CD1c-positive myeloid dendritic cell (primary cell): ENCODE measurements around the gene MOK.
"Not testable (repeated sequence)": the region's sequence is repeated elsewhere in the genome, so short reads cannot be mapped to it uniquely, and the experiment has no call there.

Source experiments
- DNase-seq: peaks from one replicate; pipeline ENCODE4 v3.0.0-alpha.2; 2016; ENCODE audit errors: extremely low spot score

Gene MOK

GRCh38 chr14:102248121-102248520 lies 56.8 kb downstream of the MOK start:
- DNase-seq: no peak

GRCh38 chr14:102246071-102246470 lies 58.9 kb downstream of the MOK start:
- no peak for DNase-seq

DNA sequence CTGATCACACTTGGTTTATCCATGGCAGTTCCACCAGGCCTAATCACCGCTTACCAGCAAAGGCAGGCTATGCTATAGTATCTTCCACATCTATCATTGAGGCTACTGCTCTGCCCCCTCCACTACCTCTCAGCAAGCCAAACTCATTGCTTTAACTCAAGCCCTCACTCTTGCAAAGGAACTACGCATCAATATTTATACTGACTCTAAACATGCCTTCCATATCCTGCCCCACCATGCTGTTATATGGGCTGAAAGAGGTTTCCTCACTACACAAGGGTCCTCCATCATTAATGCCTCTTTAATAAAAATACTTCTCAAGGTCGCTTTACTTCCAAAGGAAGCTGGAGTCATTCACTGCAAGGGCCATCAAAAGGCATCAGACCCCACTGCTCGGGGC lies 61.2 kb downstream of the MOK start:
- DNase-seq: not testable (repeated sequence)

DNA sequence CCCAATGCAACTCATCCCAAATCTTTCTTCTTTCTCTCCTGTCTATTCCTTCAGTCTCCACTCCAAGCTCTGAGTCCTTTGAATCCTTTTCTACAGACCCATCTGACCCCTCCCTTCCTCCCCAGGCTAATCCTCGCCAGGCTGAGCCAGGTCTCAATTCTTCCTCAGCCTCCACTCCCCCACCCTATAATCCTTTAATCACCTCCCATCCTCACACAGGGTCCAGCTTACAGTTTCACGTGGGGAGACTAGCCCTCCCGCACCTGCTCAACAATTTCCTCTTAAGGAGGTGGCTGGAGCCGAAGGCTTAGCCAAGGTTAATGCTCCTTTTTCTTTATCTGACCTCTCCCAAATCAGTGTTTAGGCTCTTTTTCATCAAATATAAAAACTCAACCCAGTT lies 63.8 kb downstream of the MOK start:
- no peak for DNase-seq

GRCh38 chr14:102240481-102240880 lies 64.5 kb downstream of the MOK start:
- not testable (repeated sequence) for DNase-seq

DNA sequence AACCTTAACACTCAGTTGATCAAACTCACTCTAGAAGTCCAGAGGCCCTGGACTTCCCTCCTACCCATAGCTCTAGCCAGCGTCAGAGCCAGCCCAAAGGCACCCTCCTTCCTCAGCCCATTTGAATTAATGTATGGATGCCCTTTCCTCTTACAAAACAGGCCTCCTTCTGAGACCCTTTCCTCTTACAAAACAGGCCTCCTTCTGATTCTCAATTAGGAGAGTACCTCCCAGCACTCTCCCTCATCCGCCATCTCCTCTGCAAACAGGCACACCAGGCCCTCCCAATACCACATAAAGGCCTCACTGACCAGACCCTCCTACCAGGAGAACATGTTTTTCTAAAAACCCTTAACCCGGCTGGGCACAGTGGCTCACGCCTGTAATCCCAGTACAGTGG lies 65.7 kb downstream of the MOK start:
- no peak for DNase-seq

DNA sequence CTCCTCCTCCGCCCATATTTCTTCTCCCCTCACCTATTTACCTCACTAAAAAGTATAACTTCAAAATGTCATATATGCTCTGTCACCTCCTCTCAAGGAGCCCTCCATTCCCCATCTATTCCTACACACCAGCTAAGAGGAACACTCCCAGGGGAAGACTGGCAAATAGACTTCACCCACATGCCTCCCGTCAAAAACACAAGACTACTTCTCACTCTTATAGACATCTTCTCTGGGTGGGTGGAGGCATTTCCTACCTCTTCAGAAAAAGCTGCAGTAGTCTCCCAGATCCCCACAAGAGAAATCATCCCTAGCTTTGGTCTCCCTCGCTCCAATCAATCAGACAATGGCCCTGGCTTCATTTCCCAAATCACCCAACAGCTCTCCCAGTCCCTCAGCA lies 66.2 kb downstream of the MOK start:
- DNase-seq: no peak

GRCh38 chr14:102238131-102238530 lies 66.8 kb downstream of the MOK start:
- no peak for DNase-seq

DNA sequence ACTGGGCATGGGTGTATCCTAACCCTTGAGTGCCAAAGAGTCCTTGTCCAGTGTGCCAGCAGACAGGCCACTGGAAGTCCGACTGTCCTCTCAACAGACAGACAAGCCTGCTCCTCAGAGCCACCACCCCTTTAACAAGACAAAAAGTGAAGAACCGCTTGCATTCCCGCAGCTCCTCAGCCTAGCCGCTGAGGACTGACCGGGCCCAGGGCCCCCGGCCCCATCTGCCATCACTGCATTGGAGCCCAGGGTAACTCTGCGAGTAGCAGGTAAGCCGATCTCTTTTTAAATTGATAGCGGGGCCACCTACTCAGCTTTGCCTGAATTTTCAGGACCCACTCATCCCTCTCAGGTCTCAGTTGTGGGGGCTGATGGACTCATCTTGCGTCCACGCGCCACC lies 68.9 kb downstream of the MOK start:
- DNase-seq: no peak

GRCh38 chr14:102235275-102235897 lies 69.6 kb downstream of the MOK start:
- DNase-seq: peak; percentile 64

DNA sequence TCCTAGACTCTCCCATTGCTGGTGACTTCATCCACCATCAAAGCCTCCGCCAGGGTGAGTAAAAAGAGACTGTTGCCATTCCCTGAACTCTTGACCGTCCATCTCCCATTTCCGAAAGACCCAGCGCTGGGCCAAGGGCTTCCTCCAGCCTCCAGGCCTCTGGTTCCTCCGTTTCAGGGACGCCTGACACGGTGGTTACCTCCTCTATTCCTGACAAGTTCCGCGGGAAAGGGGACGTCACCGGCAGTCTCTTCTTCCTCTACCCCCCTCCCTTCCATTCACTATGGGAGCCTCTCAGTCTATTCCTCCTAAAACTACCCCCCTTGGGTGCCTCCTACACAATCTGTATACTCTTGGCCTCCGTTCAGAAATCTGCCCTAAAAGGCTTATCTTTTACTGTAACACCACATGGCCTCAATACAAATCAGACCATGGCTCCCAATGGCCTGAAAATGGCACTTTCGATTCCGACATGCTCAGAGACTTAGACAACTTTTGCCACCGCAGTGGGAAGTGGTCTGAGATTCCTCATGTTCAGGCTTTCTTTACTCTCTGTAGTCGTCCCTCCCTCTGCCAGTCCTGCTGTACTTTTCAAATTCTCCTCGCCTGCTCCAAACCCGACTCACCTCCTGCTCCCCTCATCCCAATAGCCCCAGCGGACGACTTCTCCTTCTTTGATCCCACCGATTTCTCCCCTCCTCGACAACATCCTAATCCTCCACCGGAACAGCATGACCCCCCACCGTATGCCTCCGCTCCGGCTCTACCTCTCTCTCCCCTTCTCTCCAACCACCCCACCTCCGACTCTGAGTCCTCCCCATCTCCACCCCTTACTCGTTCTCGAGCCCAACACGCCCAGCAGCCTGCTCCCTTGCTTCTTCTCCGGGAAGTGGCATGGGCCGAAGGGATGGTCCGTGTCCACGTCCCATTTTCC lies 70.4 kb downstream of the MOK start:
- DNase-seq: no peak

DNA sequence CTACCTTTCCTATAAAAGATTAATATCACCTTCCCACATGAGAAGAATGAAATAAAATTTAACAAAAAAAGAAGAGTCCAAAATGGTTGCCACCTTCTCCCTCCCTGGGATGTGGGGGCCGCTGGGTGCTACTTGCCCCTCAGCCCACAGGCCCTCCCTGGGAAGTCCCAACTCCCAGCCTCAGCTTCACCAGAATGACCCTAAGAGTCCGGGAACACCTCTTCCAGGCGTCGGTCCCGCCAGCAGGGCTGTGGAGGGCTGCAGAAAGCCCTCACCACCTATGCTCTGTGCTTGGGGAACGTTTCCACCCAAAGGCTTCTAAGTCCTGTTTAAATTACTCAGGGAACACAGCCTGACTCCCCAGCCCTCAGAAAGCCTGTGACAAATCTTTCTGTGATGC lies 71.9 kb downstream of the MOK start:
- DNase-seq: no peak

DNA sequence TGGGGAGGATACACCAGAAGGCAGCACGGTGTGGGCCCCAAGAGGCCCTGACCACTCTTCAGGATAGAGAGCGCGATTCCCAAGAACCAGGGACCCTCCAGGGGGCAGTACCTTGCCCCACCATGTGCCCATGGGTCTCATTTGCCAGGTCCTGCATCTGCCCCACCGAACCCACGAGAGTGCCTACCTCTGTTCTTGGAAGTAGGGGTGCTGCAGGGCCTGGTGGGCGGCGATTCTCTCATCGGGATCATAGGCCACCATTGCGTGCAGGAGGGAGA lies 72.7 kb downstream of the MOK start:
- no peak for DNase-seq

DNA sequence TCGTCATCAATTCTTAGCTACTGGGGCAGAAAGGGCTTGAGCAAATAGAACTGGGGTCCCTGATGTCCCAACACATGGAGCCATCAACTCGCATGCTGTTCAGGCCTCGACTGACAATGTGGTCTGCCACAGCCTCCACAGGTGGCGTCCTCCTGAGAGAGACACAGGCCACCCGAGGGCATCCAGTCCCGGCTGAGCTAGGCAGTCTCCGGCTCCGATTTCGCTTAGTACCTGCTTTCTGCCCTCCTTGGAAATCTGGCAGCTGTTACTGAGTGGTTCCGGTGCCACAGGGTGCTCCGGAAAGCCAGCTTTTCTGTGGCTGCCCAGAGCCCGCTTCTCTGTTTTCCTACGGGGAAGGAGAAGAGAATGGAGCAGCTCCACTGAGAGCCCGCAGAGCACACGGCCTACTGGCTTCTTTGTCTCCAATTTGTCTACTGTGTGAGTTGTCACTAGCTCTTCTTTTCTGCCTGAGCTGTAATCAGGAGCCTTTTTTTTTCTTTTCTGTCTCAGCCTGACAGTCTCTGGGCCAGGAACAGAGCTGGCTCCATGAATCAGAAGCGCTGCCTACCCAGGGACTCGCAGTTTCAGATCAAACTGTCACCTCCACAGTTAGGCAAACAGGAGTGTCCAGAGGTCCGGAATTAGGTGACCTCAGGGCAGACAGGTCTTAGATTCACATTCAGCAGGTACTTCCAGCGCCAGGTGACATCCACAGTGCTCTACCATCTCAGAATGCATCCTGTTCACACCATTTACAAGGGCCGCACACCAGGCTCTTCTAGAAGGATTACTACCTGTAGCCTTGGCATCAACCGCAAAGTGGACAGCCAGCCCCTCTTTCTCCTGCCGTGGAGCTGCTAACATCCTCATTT lies 73.3 kb downstream of the MOK start:
- DNase-seq: no peak

GRCh38 chr14:102230481-102231210 lies 74.3 kb downstream of the MOK start:
- DNase-seq: no peak

GRCh38 chr14:102229739-102230092 lies 75.2 kb downstream of the MOK start:
- no peak for DNase-seq

GRCh38 chr14:102229071-102229738 lies 75.8 kb downstream of the MOK start:
- DNase-seq: no peak

GRCh38 chr14:102227184-102227964 lies 77.6 kb downstream of the MOK start:
- DNase-seq: no peak

GRCh38 chr14:102226356-102227125 lies 78.4 kb downstream of the MOK start:
- no peak for DNase-seq

DNA sequence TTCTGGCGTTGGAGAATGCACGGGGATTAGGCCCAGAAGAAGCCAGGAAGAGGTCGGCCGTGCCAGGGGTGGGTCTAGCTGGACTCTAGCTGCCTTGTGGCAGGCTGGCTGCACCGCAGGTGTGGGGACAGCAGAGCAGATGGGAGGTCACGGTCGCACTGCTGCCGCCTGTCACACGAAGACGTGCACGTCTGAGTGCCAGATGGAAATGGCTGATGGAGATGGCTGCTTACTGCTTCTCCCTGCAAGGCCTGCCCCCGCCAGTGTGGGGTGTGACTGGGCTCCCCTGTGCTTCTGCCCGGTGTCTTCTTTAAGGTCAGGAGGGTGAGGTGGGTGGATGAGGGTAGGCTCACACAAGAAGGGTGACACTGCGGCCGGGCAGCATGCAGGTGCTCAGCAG lies 79.0 kb downstream of the MOK start:
- no peak for DNase-seq
